Kidney (tissue), 14 donors: ENCODE measurements around the gene SEPTIN12. TPM values are rescaled to one million over a fixed set of nuclear protein-coding genes. Genes with fewer than 3 reads are reported as not detected.

Experiments
- DNase-seq, 5 donors: peaks; one replicate each; pipeline ENCODE4 v3.0.0-alpha.2; 2013 to 2020
- FAIRE-seq: peaks from 2 replicates; lab custom pipeline; 2012; peaks lifted over from hg19 to GRCh38; lab: Jason Lieb, UNC
- H3K27ac ChIP-seq, 2 donors: one replicate each; pipeline ENCODE4 v1.7.0; 2013; ENCODE audit warnings: low read depth in 2 of 2, low read length in 2 of 2, inconsistent platforms in 1 of 2
- H3K27me3 ChIP-seq: one replicate; pipeline ENCODE4 v1.7.1; 2013; ENCODE audit warnings: low read length, inconsistent platforms; ENCODE audit not compliant: control insufficient read depth, insufficient read depth
- H3K36me3 ChIP-seq, 3 donors: one replicate each; pipeline versions ENCODE4 v1.7.0 to v1.7.1; 2013; ENCODE audit warnings: low read length in 3 of 3, control low read depth in 1 of 3, inconsistent platforms in 1 of 3; ENCODE audit not compliant: insufficient read depth in 3 of 3, control insufficient read depth in 2 of 3
- H3K4me1 ChIP-seq, 3 donors: one replicate each; pipeline versions ENCODE4 v1.7.0 to v1.7.1; 2013; ENCODE audit warnings: low read length in 3 of 3, inconsistent platforms in 1 of 3, low read depth in 1 of 3; ENCODE audit not compliant: control insufficient read depth in 2 of 3, insufficient read depth in 2 of 3
- H3K4me3 ChIP-seq, 3 donors: one replicate each; pipeline versions ENCODE4 v1.7.0 to v1.8.1; 2013; ENCODE audit warnings: low read length in 3 of 3, control low read depth in 1 of 3, inconsistent platforms in 1 of 3
- H3K9ac ChIP-seq, 3 donors: one replicate each; pipeline versions ENCODE4 v1.7.0 to v1.7.1; 2013; ENCODE audit warnings: low read length in 3 of 3, control low read depth in 1 of 3, inconsistent platforms in 1 of 3
- H3K9me3 ChIP-seq, 3 donors: one replicate each; pipeline versions ENCODE4 v1.7.0 to v1.7.1; 2013; ENCODE audit warnings: low read length in 3 of 3, control low read depth in 1 of 3, inconsistent platforms in 1 of 3; ENCODE audit not compliant: control insufficient read depth in 2 of 3, insufficient read depth in 1 of 3
- CTCF ChIP-seq: IDR thresholded peaks from 3 replicates; pipeline ENCODE4 v1.5.1; 2012; ENCODE audit warnings: mild to moderate bottlenecking, moderate library complexity, borderline replicate concordance; ENCODE audit not compliant: insufficient read depth; ENCODE audit errors: extremely low read depth
- intact Hi-C: fragments of 100-400 bp; cut with DNase I; formaldehyde crosslinking; loops from one replicate; pipeline ENCODE4 v1.11.1; 2022
- polyA plus RNA-seq: library from polyadenylated mRNA; stranded (reverse); fragments of 350-450 nt; fragmentation: Illumina TruSeq; extraction: RNeasy Lipid Tissue Mini Kit (QIAGEN cat#74804); gene quantifications from one replicate; pipeline ENCODE4 v1.2.3, GENCODE V29; 2014; ENCODE audit warnings: low read depth, low replicate concordance; ENCODE audit not compliant: insufficient read depth
- total RNA-seq: library from RNA; stranded (reverse); fragmentation: NEBNext Ultra II Directional; extraction: Animal tissue kit (Norgen Biotek cat#: 25700); gene quantifications from one replicate; pipeline ENCODE4 v1.2.1, GENCODE V29; 2021
- donor health status: control.
- donor health status: control.
- donor health status: control.
- donor health status: control.
- donor health status: control.
- donor health status: DM: yes; HTN: yes; CAD: no.
- donor health status: Normal renal cell carcinoma (clear cell type).

SEPTIN12 gene
- total and polyA plus RNA-seq, 2 donors from 2014 or later, result not detected

GRCh38 chr16:4790871-4791270, 2.7 kb upstream of the SEPTIN12 start:
- FAIRE-seq, result no peak
- intact Hi-C loops, result no loop called here
- TF ChIP-seq CTCF, result no peak

GRCh38 chr16:4790261-4790660, 2.1 kb upstream of the SEPTIN12 start:
- no peak for TF ChIP-seq CTCF
- no peaks in the 10 kb centered on the region for H3K36me3 ChIP-seq
- H3K27me3 ChIP-seq, result no peaks in the 10 kb centered on the region
- no peaks in the 10 kb centered on the region for H3K4me1 ChIP-seq
- no peak overlapping the region for H3K4me3 ChIP-seq
- H3K27ac ChIP-seq, result no peak overlapping the region
- no peak overlapping the region for H3K9ac ChIP-seq
- H3K9me3 ChIP-seq, result no peaks in the 10 kb centered on the region
- FAIRE-seq, result no peak
- intact Hi-C loops, result no loop called here
- DNase-seq, result no peak

More at GRCh38 chr16:4790871-4791270, 2.7 kb upstream of the SEPTIN12 start:
- no peaks in the 10 kb centered on the region for H3K27me3 ChIP-seq
- no peak overlapping the region for H3K4me3 ChIP-seq
- peak in 1 of 5 donors; percentile 15 for DNase-seq
- H3K4me1 ChIP-seq, result no peaks in the 10 kb centered on the region
- no peaks in the 10 kb centered on the region for H3K9me3 ChIP-seq
- H3K27ac ChIP-seq, result no peak overlapping the region
- H3K36me3 ChIP-seq, result no peaks in the 10 kb centered on the region
- H3K9ac ChIP-seq, result no peak overlapping the region

- intact Hi-C loops, result no loop called here
- no peaks in the 10 kb centered on the region for H3K27me3 ChIP-seq
- no peaks in the 10 kb centered on the region for H3K9me3 ChIP-seq
- DNase-seq (no peak), FAIRE-seq (no peak)
- no peak overlapping the region for H3K4me3 ChIP-seq
- TF ChIP-seq CTCF, result no peak
- H3K9ac ChIP-seq, result no peak overlapping the region
- no peaks in the 10 kb centered on the region for H3K36me3 ChIP-seq
- no peak overlapping the region for H3K27ac ChIP-seq
- H3K4me1 ChIP-seq, result no peaks in the 10 kb centered on the region
Measured at GRCh38 chr16:4788910-4789309, 765 bp upstream of the SEPTIN12 start.

GRCh38 chr16:4788489-4788889, 344 bp upstream of the SEPTIN12 start:
- no peak for FAIRE-seq
- no peaks in the 10 kb centered on the region for H3K4me1 ChIP-seq
- H3K9me3 ChIP-seq, result no peaks in the 10 kb centered on the region
- H3K36me3 ChIP-seq, result no peaks in the 10 kb centered on the region
- H3K27me3 ChIP-seq, result no peaks in the 10 kb centered on the region
- H3K4me3 ChIP-seq, result no peak overlapping the region
- intact Hi-C loops, result no loop called here
- no peak overlapping the region for H3K27ac ChIP-seq
- TF ChIP-seq CTCF, result no peak
- DNase-seq, result no peak
- H3K9ac ChIP-seq, result no peak overlapping the region
